HG03432 (cell line): ENCODE results near the gene CEACAM16.
"Not testable (repeated sequence)": the region's sequence is repeated elsewhere in the genome, so short reads cannot be mapped to it uniquely, and the experiment has no call there.

ENCODE experiments used
- ATAC-seq: cut with Tn5 transposase; IDR thresholded peaks from one replicate; pipeline ENCODE4 v1.9.1; 2021; ENCODE audit warnings: mild to moderate bottlenecking, moderate library complexity; ENCODE audit not compliant: unreplicated experiment

CEACAM16 gene

DNA sequence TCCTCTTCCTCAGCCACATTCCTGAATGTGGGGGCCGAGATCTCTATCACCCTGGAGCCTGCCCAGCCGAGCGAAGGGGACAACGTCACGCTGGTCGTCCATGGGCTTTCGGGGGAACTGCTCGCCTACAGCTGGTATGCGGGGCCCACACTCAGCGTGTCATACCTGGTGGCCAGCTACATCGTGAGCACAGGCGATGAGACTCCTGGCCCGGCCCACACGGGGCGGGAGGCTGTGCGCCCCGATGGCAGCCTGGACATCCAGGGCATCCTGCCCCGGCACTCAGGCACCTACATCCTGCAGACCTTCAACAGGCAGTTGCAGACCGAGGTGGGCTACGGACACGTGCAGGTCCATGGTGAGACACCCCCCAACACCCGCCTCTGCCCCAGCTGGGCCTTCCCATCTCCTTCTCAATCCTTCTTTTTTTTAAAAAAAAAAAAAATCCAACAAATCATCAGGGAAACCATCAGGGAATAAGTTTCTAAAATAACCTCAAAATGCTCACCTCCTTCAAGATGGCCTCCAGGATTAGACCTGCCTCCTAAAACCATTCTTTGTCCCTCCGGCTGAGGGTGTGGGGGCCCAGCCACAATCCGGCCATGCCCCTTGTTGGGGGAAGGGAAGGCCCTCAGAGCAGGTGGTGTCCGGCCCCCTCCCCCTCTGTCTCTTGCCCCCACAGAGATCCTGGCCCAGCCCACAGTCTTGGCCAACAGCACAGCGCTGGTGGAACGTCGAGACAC, 4.6 kb downstream of the CEACAM16 start:
- ATAC-seq = no peak

DNA sequence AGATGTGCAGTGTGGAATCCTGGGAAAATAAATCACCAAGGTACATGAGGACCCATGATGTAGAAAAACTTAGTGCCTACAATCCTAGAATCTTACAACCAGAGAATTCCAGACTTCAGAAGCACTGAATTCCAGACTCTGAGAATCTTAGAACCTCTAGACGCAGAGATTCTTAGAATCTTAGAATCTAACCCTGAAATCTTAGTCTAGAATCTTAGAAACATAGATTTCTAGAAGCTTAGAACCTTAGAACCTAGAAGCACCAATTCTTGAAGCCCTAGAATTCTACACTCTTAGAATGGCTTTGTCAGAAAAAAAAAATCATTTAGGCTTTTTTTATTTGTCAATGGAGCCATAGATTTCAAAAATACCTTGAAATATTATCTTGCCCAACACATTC, 6.0 kb downstream of the CEACAM16 start:
- no peak for ATAC-seq

GRCh38 chr19:44705502-44706010, 6.6 kb downstream of the CEACAM16 start:
- no peak for ATAC-seq

- no peak for ATAC-seq
Observed at GRCh38 chr19:44706506-44707236, 7.7 kb downstream of the CEACAM16 start.

GRCh38 chr19:44707794-44708193, 8.8 kb downstream of the CEACAM16 start:
- no peak for ATAC-seq

DNA sequence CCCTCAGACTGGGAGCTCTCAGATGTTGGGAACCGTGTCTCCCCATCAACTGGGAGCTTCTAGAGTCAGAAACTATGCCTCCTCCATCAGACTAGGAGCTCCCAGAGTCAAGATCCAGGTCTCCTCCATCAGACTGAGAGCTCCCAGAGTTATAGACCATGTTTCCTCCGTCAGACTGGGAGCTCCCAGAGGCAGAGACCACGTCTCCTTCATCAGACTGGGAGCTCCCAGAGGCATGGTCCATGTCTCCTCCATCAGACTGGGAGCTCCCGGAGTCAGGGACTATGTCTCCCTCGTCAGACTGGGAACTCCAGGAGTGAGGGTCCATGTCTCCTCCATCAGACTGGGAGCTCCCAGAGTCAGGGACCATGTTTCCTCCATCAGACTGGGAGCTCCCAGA, 10.0 kb downstream of the CEACAM16 start:
- ATAC-seq = no peak

- not testable (repeated sequence) for ATAC-seq
Observed at GRCh38 chr19:44709434-44710266, 10.7 kb downstream of the CEACAM16 start.

DNA sequence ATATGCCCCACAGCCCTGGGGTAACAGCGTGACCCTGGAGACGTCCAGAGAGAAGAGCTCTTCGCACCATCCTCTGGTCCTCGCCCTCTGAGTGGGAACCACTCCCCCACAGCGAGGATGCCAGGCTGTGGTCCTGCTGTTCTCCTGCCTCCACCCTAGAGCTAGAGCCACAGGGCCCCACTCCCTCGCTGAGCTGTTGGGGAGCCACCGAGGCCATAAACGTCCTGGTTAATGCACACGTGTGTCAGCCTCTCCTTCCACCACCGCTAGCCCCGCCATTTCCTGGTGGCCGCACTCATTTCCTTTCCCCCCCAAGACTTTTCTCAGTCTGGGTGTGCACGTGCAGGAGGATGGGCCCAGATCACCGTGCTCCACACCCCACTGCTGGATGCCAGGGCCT, 11.5 kb downstream of the CEACAM16 start:
- no peak for ATAC-seq

DNA sequence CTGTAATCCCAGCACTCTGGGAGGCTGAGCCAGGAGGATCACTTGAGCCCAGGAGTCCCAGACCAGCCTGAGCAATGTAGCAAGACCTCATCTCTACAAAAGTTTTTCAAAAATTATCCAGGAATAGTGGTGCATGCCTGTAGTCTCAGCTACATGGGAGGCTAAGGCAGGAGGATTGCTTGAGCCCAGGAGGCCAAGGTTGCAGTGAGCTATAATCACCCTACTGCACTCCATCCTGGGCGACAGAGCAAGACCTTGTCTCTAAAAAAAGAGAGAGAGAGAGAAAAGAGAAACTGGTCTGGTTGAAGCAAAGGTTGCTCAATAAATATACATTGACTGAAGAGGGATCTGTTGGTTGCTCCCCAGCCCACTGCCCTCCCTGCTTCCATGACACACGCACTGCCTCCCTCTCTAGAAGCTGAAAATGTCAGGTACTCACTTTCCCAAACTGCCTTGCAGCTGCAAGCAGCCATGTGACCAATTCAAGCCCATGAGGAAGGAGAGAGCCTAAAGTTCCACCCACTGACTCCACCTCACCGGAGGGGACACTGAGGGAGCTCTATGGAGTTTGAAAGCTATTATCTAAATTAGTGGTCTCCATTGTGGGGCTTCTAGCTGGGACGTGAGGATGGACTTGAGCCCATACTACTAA, 14.0 kb downstream of the CEACAM16 start:
- no peak for ATAC-seq

DNA sequence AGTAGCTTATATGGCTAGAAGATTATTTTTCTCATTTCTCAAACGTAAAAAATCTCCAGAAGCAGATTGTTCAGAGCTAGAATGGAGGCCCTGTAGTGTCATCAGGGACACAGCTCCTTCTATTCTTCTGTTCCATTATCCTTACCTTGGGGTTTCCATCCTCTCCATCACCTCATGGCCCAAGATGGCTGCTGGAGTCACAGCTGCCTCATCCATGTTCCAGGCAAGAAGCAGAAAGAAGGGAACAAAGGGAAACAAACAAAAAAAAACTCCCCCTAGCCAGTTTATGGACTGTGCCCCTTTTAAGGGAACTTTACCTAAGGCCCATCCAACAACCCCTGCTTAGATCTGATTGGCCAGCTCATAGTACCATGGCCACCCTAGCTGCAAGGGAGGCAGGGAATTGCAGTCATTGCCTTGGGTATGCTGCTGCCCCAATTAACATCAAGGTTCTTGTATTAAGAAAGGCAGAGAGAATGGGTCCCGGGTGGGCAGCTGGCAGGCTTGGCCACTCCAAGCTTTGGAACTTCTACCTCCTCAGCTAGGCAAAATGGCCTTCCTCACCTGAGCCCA, 15.7 kb downstream of the CEACAM16 start:
- no peak for ATAC-seq

DNA sequence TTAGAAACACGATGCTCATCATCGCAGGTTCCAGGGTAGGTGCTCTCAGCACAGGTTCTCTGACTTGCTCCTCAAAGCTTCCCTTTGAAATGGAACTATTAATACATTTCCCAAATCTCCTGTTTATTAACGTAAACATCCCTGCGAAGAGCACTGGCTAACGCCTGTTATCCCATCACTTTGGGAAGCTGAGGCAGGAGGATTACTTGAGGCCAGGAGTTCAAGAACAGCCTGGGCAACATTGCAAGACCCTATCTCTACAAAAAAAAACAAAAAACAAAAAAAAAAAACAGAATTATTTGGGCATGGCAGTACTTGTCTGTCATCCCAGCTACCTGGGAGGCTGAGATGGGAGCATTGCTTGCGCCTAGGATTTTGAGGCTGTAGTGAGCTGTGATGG, 18.7 kb downstream of the CEACAM16 start:
- no peak for ATAC-seq

- ATAC-seq = no peak
Observed at GRCh38 chr19:44718441-44719261, 19.7 kb downstream of the CEACAM16 start.

- no peak for ATAC-seq
Observed at GRCh38 chr19:44719262-44719701, 20.3 kb downstream of the CEACAM16 start.

GRCh38 chr19:44720396-44720795, 21.4 kb downstream of the CEACAM16 start:
- not testable (repeated sequence) for ATAC-seq

DNA sequence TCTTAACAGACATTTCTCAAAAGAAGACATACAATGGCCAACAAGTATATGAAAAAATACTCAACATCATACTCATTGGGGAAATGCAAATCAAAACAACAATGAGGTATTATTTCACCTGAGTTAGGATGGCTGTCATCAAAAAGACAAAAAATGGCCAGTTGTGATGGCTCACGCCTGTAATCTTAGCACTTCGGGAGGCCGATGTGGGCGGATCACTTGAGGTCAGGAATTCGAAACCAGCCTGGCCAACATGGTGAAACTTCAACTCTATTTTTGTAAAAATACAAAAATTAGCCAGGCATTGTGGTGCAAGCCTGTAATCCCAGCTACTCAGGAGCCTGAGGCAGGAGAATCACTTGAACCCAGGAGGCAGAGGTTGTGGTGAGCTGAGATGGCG, 22.0 kb downstream of the CEACAM16 start:
- no peak for ATAC-seq

DNA sequence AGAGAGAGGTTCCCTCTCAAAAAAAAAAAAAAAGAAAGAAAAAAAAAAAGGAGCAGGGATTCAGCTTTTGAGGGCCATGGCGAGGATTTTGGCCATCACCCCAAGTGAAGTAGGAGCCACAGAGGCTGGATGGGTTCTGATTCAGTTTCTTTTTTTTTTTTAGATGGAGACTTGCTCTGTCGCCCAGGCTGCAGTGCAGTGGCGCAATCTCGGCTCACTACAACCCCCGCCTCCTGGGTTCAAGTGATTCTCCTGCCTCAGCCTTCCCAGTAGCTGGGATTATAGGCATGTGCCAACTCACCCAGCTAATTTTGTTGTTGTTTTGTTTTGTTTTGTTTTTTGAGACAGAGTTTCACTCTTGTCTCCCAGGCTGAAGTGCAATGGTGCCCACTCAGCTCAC, 22.4 kb downstream of the CEACAM16 start:
- ATAC-seq = not testable (repeated sequence)

GRCh38 chr19:44722131-44723121, 23.5 kb downstream of the CEACAM16 start:
- no peak for ATAC-seq

GRCh38 chr19:44723299-44723951, 24.5 kb downstream of the CEACAM16 start:
- ATAC-seq = peak; percentile 24
